CD1c-positive myeloid dendritic cell (primary cell): ENCODE measurements around the gene RAB35.

Source experiments
- DNase-seq: peaks from one replicate; pipeline ENCODE4 v3.0.0-alpha.2; 2016; ENCODE audit errors: extremely low spot score

RAB35 gene

DNA sequence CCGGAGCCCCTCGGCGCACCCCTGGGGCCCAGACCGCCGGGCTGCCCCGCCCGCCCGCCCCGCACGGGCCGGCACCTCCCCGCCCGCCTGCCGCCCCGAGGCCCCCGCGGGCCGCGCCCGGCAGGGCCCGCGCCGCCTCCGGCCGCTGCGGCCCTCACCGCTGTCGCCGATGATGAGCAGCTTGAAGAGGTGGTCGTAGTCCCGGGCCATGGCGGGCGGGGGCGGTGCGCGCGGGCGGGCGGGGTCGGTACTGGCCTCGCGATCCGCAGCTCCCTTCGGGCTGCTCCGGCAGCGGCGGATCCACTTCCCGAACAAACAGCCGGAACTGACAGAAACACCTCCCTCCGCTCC is at the start of gene RAB35:
Gene RAB35, minus strand, starts transcription at position 313 of the 351 bp plus-strand sequence. Its CDS starts 103 bp downstream, at position 210.
- no peak for DNase-seq

DNA sequence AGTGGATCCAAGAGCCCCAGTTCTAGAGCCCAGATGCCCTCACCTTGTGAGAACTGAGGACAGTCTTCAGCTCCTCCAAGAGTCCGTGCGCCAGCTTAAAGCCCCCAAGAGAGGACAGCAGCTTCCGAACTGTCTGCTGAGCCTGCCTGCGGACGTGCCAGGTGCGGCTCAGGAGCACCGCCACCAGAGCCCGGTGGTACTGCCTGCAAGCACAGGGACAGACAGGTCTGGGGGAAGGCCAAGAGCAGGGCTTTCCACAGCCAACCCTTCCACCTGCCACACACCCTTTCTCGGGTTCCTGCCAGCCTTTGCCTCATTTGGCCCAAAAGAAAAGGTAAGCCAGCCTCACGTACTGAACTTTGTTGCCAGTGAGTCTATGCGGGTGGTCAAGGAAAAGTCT is 47.7 kb upstream of the RAB35 start:
- DNase-seq, result no peak

DNA sequence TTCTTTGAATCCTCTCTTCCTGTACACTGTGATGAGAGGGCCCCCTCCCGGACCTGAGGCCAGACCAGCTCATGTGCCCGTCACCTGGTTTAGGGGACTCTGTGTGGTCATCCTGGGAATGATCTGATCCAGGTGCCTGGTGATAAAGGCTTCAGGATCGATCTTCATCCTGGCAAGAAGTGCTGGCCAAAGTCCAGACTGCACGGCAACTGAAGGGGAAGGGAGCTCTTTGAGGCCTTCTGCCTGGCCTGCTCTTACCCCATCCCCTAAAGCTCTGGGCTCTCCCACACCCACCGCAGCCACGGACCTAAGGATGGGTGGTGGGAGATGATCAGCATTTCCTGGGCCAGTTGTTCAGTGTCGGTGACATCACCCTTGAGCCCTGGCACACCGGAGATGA is 46.2 kb upstream of the RAB35 start:
- no peak for DNase-seq

DNA sequence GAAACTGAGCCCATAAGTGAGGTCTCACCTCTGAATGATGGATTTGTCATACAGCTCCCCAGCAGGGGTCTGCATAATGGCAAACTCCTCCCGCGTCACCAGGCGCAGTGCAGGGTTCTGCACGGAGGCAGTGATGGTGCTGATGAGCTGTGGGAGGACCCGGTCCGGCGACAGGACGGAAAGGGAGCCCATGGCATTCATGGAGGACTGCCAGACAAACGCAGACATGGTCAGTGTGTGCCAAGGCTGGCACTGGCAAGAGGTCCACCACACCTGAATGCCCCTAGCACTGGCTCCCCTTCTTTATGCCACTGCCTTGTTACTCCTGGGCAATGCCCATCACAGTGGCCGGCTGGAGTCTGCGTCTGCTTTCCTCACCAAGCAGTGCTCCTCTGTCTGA is 45.3 kb upstream of the RAB35 start:
- DNase-seq, result no peak

DNA sequence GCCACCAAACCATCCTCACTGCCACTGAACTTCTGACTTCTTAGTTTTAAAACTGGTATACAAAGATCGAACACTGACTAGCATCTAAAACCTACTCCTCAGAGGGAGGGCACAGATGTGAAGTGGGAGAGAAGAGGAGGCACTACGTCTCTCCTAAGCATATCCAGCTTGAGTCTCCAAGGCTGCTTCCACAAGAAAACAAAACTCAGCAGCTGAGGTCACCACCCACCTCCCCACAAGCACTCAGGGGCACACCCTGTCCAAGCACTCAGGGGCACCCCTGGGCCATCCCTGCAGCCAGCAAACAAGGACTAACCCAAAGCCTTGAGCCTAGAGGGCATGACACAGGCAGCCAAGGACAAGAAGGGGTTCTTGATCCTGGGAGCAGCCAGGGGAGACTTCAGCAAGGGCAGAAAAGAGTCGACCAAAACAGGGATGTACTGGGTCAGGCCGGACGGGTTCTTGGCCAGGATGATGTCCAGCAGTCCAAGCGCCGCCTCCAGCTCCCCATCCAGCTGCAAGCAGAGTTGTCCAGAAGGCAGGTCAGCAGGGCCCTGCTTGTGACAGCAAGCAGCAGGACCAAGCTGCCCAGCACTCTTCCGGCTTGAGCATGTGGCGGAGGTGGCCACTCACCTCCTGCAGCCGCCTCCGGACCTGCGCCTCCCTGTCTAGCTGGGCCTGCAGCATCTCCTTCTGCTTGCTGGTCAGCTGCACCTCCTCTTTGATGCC is 43.1 kb upstream of the RAB35 start:
- no peak for DNase-seq

DNA sequence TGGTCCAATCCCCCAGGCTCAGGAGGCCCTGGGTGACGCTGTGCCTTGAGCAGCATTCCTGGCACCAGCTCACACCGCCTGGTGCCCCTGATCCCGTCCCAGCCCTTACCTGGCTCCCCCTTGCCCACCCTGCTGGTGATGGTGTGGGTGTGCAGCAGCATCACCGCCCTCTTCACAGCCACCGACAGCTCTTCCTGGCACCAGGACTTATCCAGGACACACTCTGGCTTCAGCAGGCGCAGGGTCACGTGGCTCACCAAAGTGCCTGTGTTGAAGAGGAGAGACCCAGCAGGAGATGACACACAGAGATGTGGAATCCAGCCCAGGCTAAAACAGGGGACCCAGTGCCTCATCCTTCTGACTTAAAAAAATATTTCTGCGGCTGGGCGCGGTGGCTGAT is 41.8 kb upstream of the RAB35 start:
- no peak for DNase-seq

DNA sequence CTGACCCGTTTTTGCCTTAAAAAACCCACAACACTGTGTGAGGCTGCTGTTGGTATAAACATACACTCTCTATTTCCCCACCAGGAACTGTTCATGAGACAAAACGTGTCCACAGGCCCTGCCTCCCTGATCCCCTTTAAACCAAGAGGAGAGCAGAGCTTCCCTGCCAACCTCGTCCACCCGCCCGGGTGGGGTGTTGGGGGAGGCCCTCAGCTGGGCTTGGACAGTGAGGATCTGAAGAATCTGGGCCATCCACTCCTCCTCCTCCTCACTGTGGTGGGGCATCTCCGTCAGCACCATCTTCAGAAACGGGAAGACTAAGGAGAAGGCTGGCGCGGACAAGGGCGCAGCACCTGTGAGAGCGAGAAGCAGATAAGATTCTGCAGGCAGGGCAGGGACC is 41.1 kb upstream of the RAB35 start:
- DNase-seq, result no peak

DNA sequence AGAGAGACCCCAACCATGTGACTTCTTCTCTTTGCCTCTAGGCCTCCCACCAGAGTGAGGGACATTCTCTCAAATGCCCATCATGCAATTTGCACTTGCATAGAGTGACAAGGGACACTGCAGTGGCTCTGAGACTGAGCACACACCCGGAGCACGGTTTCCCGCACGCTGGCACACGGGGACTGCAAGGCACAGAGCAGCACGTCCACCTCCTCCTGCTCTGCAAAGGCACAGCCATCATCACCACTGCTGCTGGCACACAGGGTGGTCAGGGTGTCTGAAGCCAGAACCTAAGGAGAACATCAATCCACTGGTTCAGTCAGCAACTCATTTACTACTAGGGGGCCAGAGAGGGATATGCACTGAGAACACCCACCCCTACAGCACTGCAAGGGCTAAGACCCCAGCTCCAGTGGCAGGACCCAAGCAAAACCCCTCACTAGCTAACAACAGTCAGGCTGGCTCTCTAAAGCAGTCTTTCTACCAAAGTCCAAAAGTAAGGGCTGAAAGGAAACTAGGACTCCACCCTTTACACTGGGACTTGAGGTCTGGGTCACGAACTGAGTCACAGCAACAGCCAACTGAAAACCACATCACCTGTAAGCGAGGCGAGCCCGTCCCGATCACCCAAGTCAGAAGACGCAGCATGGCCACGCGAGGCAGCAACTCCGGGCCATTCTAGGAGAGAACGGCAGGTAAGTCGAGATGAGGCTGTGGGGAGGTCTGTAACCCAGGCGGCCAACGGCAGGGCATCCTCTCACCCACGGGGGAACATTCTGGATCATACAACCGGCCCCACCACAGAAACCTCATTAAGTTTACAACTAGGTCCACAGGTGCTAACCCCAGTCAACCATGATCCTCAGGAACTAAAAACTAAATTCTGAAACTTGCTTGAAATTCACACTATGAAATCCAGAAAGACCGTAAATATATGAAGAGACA is 40.0 kb upstream of the RAB35 start:
- no peak for DNase-seq

DNA sequence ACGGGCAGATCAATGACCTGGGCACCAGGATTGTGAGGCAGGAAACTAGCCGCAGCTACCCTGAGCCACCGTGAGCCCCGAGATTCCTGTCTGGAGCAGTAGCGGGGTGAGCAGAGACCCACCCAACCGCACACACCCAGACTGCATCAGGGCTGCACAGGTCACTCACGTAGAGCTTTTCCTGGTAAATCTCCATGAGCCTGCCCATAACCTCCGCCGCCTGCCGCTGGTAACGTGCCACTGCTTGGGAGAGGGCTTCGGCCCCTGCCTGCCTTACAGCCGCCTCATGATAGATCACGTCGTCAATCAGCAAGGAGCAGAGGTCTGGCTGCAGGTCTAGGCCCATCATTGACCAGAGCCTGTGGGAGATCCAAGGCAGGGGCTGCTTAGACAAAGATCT is 38.5 kb upstream of the RAB35 start:
- no peak for DNase-seq

DNA sequence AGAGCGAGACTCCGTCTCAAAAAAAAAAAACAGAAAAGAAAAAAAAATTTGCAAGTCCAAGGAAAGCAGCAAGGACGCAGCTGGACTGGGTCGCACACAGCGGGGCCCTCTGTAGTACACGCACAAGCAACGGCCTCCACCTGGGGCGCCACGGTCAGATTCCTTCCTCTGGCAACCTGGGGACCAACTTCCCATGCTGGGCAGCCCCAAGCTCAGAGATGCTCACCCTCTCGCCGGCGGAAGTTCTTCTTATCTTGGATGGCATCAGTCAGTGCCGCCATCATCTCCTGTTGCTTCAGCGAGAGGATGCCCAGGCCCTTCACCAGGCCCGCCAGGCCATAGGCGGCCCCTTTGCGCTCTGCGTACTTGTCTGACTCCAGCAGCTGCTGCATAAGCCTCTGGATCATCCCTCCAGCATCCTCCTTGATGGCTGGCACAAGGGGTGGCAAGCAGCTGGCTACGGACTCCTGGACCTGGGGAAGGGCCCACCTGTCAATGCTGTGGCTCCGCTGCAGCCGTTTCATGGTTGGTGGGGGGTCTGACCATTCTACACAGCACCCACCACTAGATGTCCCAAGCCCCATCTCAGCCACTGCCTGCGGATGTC is 34.5 kb upstream of the RAB35 start:
- no peak for DNase-seq

DNA sequence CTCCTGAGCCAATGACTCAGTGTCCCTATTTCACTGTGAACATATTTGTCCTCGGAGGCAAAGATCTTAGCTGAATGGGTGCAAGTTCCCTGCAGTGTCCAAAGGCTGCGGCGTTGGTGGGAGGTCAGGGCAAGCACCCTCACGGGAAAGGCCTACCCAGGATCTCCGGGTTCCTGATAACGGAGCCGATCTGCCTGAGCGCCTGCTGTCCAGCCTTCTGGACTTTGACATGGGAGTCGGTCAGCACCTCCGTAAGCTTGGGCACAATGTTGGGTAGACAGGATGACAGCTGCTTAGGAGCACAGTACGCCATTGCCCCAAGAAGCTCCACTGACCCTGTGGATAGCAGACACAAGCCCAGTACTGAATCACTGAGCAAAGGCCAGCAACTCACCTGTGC is 31.5 kb upstream of the RAB35 start:
- DNase-seq, result no peak

DNA sequence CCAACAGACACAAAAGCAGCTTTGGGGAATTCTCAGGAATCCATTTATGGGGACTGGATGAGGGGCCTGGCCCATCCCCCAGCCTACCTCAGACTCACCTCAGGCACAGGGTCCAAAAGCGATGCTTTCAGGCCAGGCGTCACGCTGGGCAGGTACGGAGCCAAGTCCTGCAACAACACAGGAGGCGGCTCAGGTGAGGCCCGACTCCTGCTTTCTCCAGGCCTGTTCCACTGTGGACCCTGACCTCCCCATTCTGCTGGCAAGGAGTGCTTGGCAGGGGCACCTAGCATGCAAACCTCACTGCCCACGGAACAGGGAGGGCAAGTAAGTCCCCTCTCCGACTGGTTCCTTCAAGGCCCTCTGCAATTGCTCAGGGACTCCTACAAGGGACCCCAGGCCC is 28.6 kb upstream of the RAB35 start:
- no peak for DNase-seq

DNA sequence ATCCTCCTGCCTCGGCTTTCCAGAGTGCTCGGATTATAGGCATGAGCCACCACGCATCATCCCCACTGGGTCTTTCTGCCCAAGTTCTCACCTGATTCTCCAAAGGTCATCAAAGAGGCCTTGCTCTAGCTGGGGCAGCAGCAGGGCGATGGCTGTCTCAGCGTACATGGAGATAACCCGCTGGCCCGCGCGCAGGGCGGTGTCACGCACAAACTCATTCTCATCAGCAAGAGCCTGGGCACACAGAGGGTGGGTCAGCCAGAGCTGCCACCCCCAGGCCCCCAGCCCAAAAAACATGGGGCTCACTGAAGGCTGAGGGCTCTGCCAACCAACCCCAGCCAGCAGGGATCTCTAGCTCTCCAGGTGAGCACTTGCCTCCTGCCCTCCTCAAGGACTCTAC is 27.7 kb upstream of the RAB35 start:
- DNase-seq, result no peak

DNA sequence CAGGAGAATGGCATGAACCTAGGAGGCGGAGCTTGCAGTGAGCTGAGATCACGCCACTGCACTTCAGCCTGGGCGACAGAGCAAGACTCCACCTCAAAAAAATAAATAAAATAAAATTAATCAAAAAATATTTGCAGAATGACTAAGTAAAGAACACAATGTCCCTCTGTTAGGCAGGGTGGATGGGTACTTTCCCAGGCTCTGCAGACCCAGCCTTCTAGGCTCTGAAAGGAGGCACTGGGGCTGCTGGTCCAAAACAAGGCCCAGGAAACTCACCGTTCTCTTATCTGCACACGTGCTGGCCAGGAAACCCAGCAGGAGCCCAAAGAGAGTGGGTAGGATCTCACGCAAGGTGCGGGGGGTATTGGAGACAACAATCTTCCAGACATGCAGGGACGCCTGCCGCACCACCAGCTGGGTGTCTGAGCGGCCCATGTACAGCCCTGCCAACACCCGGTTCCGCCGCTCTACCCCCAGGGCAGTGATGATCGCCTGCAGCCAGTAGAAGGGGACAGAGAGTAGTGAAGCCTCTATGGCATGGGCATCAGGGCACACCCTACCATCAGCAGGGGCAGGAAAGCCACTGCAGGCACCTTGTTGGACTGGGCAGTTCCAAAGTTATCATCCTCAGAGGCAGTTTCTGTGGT is 25.8 kb upstream of the RAB35 start:
- no peak for DNase-seq

DNA sequence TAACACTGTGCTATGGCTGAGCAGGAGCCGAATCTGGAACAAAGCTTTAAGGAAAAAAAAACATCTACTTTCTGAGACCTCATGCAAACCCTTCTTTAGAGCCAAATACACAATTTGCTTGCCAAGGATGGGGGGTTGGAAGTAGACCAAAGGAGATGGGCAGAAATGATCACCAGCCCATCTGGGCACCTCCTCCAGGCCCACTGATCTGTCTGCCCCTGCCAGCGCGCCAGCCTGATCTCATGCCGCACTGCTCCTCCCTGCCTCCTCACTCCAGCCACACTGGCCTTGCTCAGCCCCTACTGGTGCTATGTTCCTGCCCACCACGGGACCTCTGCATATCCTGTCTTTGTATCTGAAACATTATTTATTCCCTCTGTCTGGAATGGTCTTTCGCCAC is 24.8 kb upstream of the RAB35 start:
- no peak for DNase-seq

DNA sequence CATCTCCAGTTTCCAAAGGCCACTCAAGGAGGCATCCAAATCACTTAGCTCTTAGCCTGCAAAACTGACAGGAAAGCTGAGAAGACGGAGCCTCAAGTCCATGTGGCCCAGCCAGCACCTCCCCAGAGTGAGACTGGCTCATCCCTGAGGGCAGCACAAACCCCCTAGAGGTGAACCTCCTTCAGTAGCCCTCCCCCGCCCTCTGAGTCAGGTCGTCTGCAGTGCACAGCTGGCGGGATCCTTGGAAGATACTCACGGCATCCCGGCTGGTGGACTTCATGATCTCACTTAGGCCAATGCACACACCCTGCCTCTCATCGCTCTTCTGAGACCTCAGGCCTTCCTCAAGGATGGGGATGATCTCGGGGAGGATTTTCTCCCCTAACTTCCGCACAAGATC is 24.1 kb upstream of the RAB35 start:
- DNase-seq, result no peak

DNA sequence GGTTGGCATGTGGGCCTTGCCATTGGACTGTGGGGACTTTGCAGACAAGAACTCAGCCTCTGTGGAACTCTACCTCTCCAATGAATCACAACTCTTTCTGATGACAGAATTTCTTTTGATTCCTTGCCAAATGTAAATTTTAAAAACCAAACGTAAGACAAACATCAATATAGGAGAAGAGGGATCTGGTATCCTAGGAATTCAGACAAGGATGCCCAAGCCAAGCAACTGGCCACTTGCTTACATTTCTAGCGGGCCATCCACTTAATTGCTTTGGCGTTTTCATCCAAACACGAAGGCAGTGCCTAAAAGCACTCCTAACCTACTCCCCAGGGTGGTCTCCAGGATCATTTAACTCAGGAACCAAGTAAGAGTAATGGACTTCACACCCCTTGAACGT is 23.4 kb upstream of the RAB35 start:
- no peak for DNase-seq

DNA sequence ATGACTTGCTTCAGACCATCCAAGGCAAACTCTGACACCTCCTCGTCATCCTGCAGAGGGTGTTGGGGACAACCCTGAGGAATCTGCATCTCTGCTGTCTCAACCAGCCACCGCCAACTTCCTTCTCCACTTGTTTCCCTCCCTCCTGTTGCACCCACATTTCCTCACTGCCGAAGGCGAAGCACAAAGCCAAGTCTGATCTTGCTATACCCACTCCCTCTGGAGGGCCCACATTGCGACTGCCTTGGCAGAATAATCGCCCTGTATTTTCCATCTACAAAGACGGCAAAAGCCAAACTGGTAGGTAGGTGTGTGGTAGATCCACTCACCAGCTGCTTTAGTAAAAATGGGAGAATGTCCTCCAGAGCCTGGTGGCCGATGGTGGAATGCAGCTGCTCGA is 21.8 kb upstream of the RAB35 start:
- DNase-seq, result no peak

DNA sequence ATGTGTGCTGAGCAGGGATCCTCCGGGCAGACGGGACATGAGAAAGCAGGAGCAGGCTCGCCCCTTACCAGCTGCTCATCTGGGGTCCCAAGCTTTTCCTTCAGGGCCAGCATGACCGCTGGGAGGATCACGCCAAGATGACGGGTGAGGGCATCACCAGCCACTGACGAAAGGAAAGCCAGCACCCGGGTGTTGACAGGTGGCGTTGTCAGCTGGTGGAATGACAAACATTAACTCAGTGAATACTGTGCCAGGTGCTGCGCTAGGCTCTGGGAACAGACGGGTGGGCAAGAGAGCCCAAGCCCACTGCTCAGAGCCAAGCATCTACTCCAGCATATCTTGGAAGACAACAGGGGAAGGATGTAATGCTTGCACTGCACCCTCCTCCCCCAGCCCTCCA is 21.3 kb upstream of the RAB35 start:
- no peak for DNase-seq

DNA sequence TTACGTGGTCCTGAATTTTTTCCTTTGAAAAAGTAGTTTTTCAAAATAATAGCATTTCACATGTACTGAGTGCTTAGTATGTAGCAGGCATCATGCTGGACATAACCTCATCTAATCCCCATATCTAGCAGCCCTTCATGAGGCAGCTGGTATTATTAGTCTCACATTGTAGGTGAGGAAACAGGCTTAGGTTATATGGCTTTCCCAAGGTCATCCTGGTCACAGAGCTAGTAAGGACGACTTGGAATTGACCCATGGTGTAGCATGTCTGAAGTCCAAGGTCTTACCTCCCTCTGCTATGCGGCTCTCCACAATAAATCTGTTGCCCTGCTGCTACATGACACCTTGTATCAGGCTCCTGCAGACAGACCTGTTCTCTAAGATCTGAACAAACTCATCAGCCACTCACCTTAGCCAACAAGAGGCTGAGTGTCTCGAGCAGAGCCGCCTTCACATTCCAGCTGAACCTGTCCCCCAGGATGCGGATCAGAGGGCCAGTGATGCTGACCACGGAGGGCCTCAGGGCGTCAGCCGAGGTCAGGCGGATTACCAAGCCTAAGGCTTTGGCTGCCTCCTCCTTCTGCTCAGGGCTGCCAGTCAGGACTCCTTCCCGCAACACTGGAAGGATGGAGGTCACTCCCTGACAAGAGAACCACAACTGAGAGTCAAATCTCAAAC is 19.7 kb upstream of the RAB35 start:
- DNase-seq, result no peak

DNA sequence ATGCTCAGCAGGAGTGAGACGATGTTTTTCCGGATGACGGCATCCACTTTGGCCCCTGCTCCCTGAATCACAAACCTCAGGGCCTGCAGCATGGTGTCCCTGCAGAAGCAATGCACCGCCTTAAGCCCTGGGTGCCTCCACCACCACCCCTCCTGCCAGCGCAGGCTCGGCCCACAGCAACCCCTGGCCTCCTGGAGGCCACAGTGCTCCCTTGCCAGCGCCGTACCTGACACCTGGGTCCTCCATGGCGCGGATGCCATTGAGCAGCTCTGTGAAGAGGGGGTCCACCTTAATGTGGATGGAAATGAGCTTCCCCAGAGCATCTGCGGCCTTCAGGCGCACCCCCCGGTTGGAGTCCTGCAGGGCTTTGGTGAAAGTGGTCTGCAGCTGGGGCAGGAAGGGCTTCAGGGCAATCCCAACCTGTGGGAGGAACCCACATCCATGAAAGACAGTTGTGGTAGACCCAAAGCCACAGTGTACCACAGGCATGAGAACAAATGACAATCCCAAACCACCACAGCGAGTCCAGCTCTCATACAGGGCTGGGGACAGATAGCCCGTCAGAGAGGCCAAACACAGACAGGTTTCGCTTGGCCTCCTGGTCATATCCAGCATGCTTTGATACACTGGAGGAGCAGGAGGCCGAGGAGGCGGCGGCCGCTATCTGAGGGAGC is 17.9 kb upstream of the RAB35 start:
- DNase-seq, result no peak
